ENCODE data around the gene ICAM1. TPM values are rescaled to one million over a fixed set of nuclear protein-coding genes. Genes with fewer than 3 reads are reported as not detected.

ICAM1 gene
- total and polyA plus RNA-seq, 2 of the 8 experiments (the other 6 are each of a cell fraction or from before 2014, with no cell fraction given), result 4.0 to 9.4 TPM

DNA sequence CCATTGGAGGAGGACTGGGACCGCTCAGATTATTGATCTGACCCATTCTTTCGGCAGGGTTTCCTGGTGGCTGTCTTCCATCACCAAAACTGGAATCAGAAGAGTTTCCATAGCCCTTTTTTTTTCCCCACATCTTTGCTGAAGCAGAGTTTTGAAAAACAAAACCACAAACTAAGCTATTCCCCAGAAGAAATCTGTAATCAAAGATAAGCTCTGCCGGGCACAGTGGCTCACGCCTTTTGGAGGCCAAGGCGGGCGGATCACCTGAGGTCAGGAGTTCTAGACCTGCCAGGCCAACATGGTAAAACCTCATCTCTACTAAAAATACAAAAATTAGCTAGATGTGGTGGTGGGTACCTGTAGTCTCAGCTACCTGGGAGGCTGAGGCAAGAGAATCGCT, 4.2 kb upstream of the ICAM1 start (continued):
- TF ChIP-seq, protein P1, sequence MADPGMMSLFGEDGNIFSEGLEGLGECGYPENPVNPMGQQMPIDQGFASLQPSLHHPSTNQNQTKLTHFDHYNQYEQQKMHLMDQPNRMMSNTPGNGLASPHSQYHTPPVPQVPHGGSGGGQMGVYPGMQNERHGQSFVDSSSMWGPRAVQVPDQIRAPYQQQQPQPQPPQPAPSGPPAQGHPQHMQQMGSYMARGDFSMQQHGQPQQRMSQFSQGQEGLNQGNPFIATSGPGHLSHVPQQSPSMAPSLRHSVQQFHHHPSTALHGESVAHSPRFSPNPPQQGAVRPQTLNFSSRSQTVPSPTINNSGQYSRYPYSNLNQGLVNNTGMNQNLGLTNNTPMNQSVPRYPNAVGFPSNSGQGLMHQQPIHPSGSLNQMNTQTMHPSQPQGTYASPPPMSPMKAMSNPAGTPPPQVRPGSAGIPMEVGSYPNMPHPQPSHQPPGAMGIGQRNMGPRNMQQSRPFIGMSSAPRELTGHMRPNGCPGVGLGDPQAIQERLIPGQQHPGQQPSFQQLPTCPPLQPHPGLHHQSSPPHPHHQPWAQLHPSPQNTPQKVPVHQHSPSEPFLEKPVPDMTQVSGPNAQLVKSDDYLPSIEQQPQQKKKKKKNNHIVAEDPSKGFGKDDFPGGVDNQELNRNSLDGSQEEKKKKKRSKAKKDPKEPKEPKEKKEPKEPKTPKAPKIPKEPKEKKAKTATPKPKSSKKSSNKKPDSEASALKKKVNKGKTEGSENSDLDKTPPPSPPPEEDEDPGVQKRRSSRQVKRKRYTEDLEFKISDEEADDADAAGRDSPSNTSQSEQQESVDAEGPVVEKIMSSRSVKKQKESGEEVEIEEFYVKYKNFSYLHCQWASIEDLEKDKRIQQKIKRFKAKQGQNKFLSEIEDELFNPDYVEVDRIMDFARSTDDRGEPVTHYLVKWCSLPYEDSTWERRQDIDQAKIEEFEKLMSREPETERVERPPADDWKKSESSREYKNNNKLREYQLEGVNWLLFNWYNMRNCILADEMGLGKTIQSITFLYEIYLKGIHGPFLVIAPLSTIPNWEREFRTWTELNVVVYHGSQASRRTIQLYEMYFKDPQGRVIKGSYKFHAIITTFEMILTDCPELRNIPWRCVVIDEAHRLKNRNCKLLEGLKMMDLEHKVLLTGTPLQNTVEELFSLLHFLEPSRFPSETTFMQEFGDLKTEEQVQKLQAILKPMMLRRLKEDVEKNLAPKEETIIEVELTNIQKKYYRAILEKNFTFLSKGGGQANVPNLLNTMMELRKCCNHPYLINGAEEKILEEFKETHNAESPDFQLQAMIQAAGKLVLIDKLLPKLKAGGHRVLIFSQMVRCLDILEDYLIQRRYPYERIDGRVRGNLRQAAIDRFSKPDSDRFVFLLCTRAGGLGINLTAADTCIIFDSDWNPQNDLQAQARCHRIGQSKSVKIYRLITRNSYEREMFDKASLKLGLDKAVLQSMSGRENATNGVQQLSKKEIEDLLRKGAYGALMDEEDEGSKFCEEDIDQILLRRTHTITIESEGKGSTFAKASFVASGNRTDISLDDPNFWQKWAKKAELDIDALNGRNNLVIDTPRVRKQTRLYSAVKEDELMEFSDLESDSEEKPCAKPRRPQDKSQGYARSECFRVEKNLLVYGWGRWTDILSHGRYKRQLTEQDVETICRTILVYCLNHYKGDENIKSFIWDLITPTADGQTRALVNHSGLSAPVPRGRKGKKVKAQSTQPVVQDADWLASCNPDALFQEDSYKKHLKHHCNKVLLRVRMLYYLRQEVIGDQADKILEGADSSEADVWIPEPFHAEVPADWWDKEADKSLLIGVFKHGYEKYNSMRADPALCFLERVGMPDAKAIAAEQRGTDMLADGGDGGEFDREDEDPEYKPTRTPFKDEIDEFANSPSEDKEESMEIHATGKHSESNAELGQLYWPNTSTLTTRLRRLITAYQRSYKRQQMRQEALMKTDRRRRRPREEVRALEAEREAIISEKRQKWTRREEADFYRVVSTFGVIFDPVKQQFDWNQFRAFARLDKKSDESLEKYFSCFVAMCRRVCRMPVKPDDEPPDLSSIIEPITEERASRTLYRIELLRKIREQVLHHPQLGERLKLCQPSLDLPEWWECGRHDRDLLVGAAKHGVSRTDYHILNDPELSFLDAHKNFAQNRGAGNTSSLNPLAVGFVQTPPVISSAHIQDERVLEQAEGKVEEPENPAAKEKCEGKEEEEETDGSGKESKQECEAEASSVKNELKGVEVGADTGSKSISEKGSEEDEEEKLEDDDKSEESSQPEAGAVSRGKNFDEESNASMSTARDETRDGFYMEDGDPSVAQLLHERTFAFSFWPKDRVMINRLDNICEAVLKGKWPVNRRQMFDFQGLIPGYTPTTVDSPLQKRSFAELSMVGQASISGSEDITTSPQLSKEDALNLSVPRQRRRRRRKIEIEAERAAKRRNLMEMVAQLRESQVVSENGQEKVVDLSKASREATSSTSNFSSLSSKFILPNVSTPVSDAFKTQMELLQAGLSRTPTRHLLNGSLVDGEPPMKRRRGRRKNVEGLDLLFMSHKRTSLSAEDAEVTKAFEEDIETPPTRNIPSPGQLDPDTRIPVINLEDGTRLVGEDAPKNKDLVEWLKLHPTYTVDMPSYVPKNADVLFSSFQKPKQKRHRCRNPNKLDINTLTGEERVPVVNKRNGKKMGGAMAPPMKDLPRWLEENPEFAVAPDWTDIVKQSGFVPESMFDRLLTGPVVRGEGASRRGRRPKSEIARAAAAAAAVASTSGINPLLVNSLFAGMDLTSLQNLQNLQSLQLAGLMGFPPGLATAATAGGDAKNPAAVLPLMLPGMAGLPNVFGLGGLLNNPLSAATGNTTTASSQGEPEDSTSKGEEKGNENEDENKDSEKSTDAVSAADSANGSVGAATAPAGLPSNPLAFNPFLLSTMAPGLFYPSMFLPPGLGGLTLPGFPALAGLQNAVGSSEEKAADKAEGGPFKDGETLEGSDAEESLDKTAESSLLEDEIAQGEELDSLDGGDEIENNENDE (IDR thresholded peaks at IDR 0.05; ENCODE audit: insufficient replicate concordance, low read length), result no peak
- no peak for TF ChIP-seq RNF2 (IDR thresholded peaks at IDR 0.05; ENCODE audit: borderline replicate concordance, low read depth, low read length, missing control alignments, poor library complexity, severe bottlenecking)
- no peak for TF ChIP-seq JUN (IDR thresholded peaks at IDR 0.05; ENCODE audit: low read depth, low read length)
- TF ChIP-seq KDM4A (IDR thresholded peaks at IDR 0.05; ENCODE audit: low read depth, low read length, severe bottlenecking), result no peak
- TF ChIP-seq SUZ12 (IDR thresholded peaks at IDR 0.05; ENCODE audit: low read length), result no peak
- TF ChIP-seq SIN3A (conservative IDR thresholded peaks at IDR 0.05 in 1 of 2, IDR thresholded peaks at IDR 0.05 in 1 of 2; ENCODE audit: low read depth in 1 of 2, low read length in 2 of 2), result no peak
- TF ChIP-seq NANOG (IDR thresholded peaks at IDR 0.05; ENCODE audit: insufficient read depth, low read depth, low read length, poor library complexity, severe bottlenecking), result no peak
- TF ChIP-seq GABPA (IDR thresholded peaks at IDR 0.05; ENCODE audit: borderline replicate concordance, insufficient read depth, low read length), result no peak
- TF ChIP-seq GTF2F1 (IDR thresholded peaks at IDR 0.05; ENCODE audit: borderline replicate concordance, low read depth, low read length), result no peak
- TF ChIP-seq RBBP5 (IDR thresholded peaks at IDR 0.05; ENCODE audit: borderline replicate concordance, low read depth, low read length), result no peak
- no peak for TF ChIP-seq EGR1 (IDR thresholded peaks at IDR 0.05; ENCODE audit: borderline replicate concordance, low read depth, low read length)

All from H1 (cell line).